Esophagus muscularis mucosa (tissue), 3 donors: ENCODE measurements around the gene TMEM119.
"Not testable (repeated sequence)": the region's sequence is repeated elsewhere in the genome, so short reads cannot be mapped to it uniquely, and the experiment has no call there.

ENCODE experiments used
- CTCF ChIP-seq, 3 experiments: fragments of 200-600 bp in 2 of 3; fragments of 450-650 bp in 1 of 3; sonication (generic) in 2 of 3; IDR thresholded peaks; one replicate each; pipeline ENCODE4 v1.5.1; 2017 to 2019; ENCODE audit warnings: antibody characterized with exemption in 3 of 3, mild to moderate bottlenecking in 2 of 3, moderate library complexity in 1 of 3
- POLR2A ChIP-seq: fragments of 450-650 bp; IDR thresholded peaks from one replicate; pipeline ENCODE4 v1.6.1; 2017; ENCODE audit warnings: antibody characterized with exemption, moderate library complexity, mild to moderate bottlenecking, low read depth

- TF ChIP-seq CTCF (IDR thresholded peaks at IDR 0.05); POLR2A: not testable (repeated sequence)
These were observed 7.4 kb downstream of the TMEM119 start for GRCh38 chr12:108590463-108590862.
